ENCODE measurements around the gene NACC2.

Gene NACC2

DNA sequence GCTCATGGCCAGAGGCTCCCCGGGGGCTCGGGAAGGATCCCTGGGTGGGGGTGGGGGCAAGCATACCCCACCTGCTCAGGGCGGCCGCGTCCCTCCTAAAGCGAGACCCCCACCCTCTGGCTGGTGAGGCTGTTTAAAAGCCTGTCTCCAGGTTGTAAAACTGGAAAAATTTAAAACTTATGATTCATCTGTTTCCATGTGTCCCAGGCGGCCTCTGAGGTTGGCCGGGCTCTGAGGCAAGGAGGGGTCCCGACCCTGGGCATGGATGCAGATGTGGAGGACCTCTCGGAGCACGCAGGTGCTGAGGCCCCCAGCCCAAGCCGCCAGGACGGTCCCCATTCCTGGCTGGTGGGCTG, 47.7 kb upstream of the NACC2 start:
- peaks cover 2 to 56% (median 2%) of the 10 kb centered on the region in 3 experiments for H3K27me3 ChIP-seq (ENCODE audit: control insufficient read depth in 3 of 3, insufficient read depth in 3 of 3, low read depth in 1 of 3, low read length in 3 of 3)
- DNase-seq (ENCODE audit: low spot score), result no peak

DNA sequence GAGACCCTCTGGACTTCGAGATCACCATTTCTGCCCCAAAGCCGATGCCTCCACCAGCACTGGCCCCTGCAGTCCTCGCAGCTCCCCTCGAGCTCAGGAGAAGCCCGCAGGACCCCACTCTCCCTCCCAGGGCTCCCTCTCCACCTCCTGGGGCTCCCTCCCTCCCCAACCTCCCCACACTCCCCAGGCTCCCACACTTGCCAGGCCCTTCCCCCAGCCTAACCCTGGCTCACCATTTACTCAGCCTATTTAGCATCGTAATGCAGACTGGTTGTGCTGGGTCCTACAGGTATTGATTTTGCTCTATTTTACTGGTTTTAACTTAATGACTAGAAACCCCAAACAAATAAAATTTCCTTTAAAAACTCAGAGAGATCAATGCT, 47.3 kb upstream of the NACC2 start:
- H3K27ac ChIP-seq (replicated peaks; ENCODE audit: low read length), result no peak overlapping the region
- H3K18ac ChIP-seq (ENCODE audit: low read length), result no peak overlapping the region
- peak overlapping the region; percentile 60 for H3K9ac ChIP-seq (ENCODE audit: low read depth, low read length, poor library complexity)
- H2BK120ac ChIP-seq (ENCODE audit: low read depth, low read length), result no peak overlapping the region
- H3K14ac ChIP-seq (ENCODE audit: low read length), result no peak overlapping the region
- no peak overlapping the region for H3K4me2 ChIP-seq (ENCODE audit: insufficient read depth, low read length, poor library complexity, severe bottlenecking)
- no peak overlapping the region for H2BK5ac ChIP-seq (ENCODE audit: low read length)
- H4K91ac ChIP-seq (ENCODE audit: low read depth, low read length, poor library complexity), result no peak overlapping the region
- H3K79me1 ChIP-seq (ENCODE audit: low read depth, low read length), result peaks cover under 1% of the 10 kb centered on the region
- H3K36me3 ChIP-seq (replicated peaks in 1 of 2; ENCODE audit: control insufficient read depth in 2 of 2, insufficient read depth in 2 of 2, low read length in 2 of 2), result no peaks in the 10 kb centered on the region
- no peak overlapping the region for H3K23ac ChIP-seq (ENCODE audit: low read depth, low read length, poor library complexity)
- H2AK5ac ChIP-seq (ENCODE audit: low read depth, low read length), result peak overlapping the region; percentile 92
- WGBS, 2 donors (ENCODE audit: extremely low coverage in 2 of 2, insufficient read length in 2 of 2, insufficient replicate concordance in 1 of 2), result no CpG with 5 or more reads among the region's 6 CpGs
- peaks cover 2 to 56% (median 2%) of the 10 kb centered on the region in 3 experiments for H3K27me3 ChIP-seq (ENCODE audit: control insufficient read depth in 3 of 3, insufficient read depth in 3 of 3, low read depth in 1 of 3, low read length in 3 of 3)
- H3K4ac ChIP-seq (ENCODE audit: low read length), result no peak overlapping the region
- no peak overlapping the region for H2AFZ ChIP-seq (ENCODE audit: low read length)
- no peak for DNase-seq (ENCODE audit: low spot score)
- peak overlapping the region; percentile 73 for H2BK12ac ChIP-seq (ENCODE audit: low read length)
- H3K9me3 ChIP-seq (replicated peaks in 1 of 2; ENCODE audit: control insufficient read depth in 2 of 2, insufficient read depth in 1 of 2, low read depth in 1 of 2, low read length in 2 of 2), result peaks cover 0 to 4% of the 10 kb centered on the region in 2 donors
- no peak overlapping the region for H3K4me3 ChIP-seq (ENCODE audit: low read length in 2 of 2)
- H3K4me1 ChIP-seq (ENCODE audit: control insufficient read depth in 2 of 2, insufficient read depth in 1 of 2, low read depth in 1 of 2, low read length in 2 of 2), result peaks cover 3 to 4% of the 10 kb centered on the region in 2 donors
- peak overlapping the region; percentile 49 for H2BK15ac ChIP-seq (ENCODE audit: low read length)
- no peak overlapping the region for H4K8ac ChIP-seq (ENCODE audit: low read depth, low read length)

More for the DNA sequence above, 47.7 kb upstream of the NACC2 start:
- Histone ChIP-seq H3K4me2 (ENCODE audit: insufficient read depth, low read length, poor library complexity, severe bottlenecking) (no peak overlapping the region), H4K91ac (ENCODE audit: low read depth, low read length, poor library complexity) (no peak overlapping the region), H4K8ac (ENCODE audit: low read depth, low read length) (no peak overlapping the region), H3K14ac (ENCODE audit: low read length) (peak overlapping the region; percentile 56), H3K4ac (ENCODE audit: low read length) (no peak overlapping the region), H3K18ac (ENCODE audit: low read length) (peak overlapping the region; percentile 91), H3K4me3 (ENCODE audit: low read length in 2 of 2) (no peak overlapping the region), H3K27ac (replicated peaks; ENCODE audit: low read length) (no peak overlapping the region), H2BK12ac (ENCODE audit: low read length) (peak overlapping the region; percentile 58), H3K79me1 (ENCODE audit: low read depth, low read length) (peaks cover 1% of the 10 kb centered on the region), H2BK15ac (ENCODE audit: low read length) (peak overlapping the region; percentile 26), H2BK5ac (ENCODE audit: low read length) (no peak overlapping the region), H3K4me1 (ENCODE audit: control insufficient read depth in 2 of 2, insufficient read depth in 1 of 2, low read depth in 1 of 2, low read length in 2 of 2) (peaks cover 3 to 4% of the 10 kb centered on the region in 2 donors), H3K9me3 (replicated peaks in 1 of 2; ENCODE audit: control insufficient read depth in 2 of 2, insufficient read depth in 1 of 2, low read depth in 1 of 2, low read length in 2 of 2) (peaks cover 0 to 4% of the 10 kb centered on the region in 2 donors), H3K36me3 (replicated peaks in 1 of 2; ENCODE audit: control insufficient read depth in 2 of 2, insufficient read depth in 2 of 2, low read length in 2 of 2) (no peaks in the 10 kb centered on the region), H2AFZ (ENCODE audit: low read length) (no peak overlapping the region), H2AK5ac (ENCODE audit: low read depth, low read length) (peak overlapping the region; percentile 83), H3K23ac (ENCODE audit: low read depth, low read length, poor library complexity) (no peak overlapping the region), H3K9ac (ENCODE audit: low read depth, low read length, poor library complexity) (peak overlapping the region; percentile 70), H2BK120ac (ENCODE audit: low read depth, low read length) (no peak overlapping the region)
- no CpG with 5 or more reads among the region's 13 CpGs for whole genome bisulfite sequencing, 2 donors (ENCODE audit: extremely low coverage in 2 of 2, insufficient read length in 2 of 2, insufficient replicate concordance in 1 of 2)

DNA sequence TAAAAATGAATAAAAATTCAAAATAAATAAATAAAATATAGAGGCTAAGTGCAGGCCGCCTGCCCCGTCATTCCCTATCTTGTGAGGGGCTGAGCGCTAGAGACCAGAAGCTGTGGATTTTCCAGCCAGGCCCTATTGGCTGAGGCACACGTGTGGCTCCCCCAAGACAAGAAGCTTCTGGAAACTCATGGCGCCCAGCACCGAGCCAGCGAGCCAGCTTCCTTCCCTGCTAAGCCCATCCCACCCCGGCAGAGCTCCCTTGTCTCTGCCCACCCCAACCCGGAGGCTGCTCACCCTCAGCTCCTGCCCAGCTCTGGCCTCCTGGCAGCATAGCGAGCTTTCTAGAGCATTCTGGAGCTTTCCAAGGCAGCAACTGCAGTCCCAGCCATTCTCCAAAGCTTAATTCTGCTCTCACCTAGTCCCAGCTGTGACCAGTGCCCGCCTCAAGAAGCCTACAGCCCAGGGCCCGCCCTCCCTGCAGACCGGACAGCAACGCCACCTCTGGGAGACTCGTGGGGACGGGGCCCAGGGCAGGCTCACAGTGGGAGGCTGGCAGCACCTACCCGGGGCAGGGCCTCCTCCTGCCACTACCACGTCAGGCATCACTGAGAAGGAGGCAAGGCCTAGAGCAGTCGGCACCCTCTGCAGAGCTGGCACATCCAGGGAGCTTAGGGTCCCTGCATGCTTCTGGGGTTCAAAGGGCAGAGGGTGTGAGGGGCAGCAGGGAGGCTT, 46.8 kb upstream of the NACC2 start:
- H2BK12ac ChIP-seq (ENCODE audit: low read length), result peak overlapping the region; percentile 73
- H3K4me2 ChIP-seq (ENCODE audit: insufficient read depth, low read length, poor library complexity, severe bottlenecking), result no peak overlapping the region
- DNase-seq (ENCODE audit: low spot score), result no peak
- peak overlapping the region; percentile 65 for H3K23ac ChIP-seq (ENCODE audit: low read depth, low read length, poor library complexity)
- peaks cover 3 to 4% of the 10 kb centered on the region in 2 donors for H3K4me1 ChIP-seq (ENCODE audit: control insufficient read depth in 2 of 2, insufficient read depth in 1 of 2, low read depth in 1 of 2, low read length in 2 of 2)
- H2AK5ac ChIP-seq (ENCODE audit: low read depth, low read length), result peak overlapping the region; percentile 92
- no peak overlapping the region for H3K14ac ChIP-seq (ENCODE audit: low read length)
- H3K9me3 ChIP-seq (replicated peaks in 1 of 2; ENCODE audit: control insufficient read depth in 2 of 2, insufficient read depth in 1 of 2, low read depth in 1 of 2, low read length in 2 of 2), result peaks cover 0 to 4% of the 10 kb centered on the region in 2 donors
- no peak overlapping the region for H2BK5ac ChIP-seq (ENCODE audit: low read length)
- H3K9ac ChIP-seq (ENCODE audit: low read depth, low read length, poor library complexity), result peak overlapping the region; percentile 60
- no peak overlapping the region for H2AFZ ChIP-seq (ENCODE audit: low read length)
- H4K8ac ChIP-seq (ENCODE audit: low read depth, low read length), result no peak overlapping the region
- H2BK15ac ChIP-seq (ENCODE audit: low read length), result peak overlapping the region; percentile 49
- H3K4me3 ChIP-seq (ENCODE audit: low read length in 2 of 2), result no peak overlapping the region
- no peak overlapping the region for H4K91ac ChIP-seq (ENCODE audit: low read depth, low read length, poor library complexity)
- H3K27ac ChIP-seq (replicated peaks; ENCODE audit: low read length), result no peak overlapping the region
- peak overlapping the region; percentile 38 for H3K18ac ChIP-seq (ENCODE audit: low read length)
- no peaks in the 10 kb centered on the region for H3K36me3 ChIP-seq (replicated peaks in 1 of 2; ENCODE audit: control insufficient read depth in 2 of 2, insufficient read depth in 2 of 2, low read length in 2 of 2)
- whole genome bisulfite sequencing, 2 donors (ENCODE audit: extremely low coverage in 2 of 2, insufficient read length in 2 of 2, insufficient replicate concordance in 1 of 2), result no CpG with 5 or more reads among the region's 19 CpGs
- no peak overlapping the region for H2BK120ac ChIP-seq (ENCODE audit: low read depth, low read length)
- no peaks in the 10 kb centered on the region for H3K79me1 ChIP-seq (ENCODE audit: low read depth, low read length)
- no peak overlapping the region for H3K4ac ChIP-seq (ENCODE audit: low read length)
- peaks cover 2 to 56% (median 2%) of the 10 kb centered on the region in 3 experiments for H3K27me3 ChIP-seq (ENCODE audit: control insufficient read depth in 3 of 3, insufficient read depth in 3 of 3, low read depth in 1 of 3, low read length in 3 of 3)

DNA sequence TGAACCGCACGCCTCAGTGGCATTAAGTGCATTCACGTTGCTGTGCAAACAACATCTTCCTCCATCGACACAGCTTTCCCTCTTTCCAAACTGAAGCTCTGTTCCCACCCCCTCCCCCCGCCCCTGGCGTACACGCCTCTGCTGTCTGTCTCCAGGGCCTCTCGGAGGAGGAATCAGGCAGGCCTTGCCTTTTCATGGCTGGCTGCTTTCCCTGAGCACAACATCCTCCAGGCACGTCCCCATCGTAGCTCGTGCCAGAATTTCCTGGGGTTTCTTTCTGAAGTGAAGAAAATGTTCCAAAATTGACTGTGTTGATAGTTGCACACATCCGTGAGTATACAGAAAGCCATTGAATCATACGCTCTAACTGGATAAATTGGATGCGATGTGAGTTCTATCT, 45.9 kb upstream of the NACC2 start:
- Histone ChIP-seq H3K14ac (ENCODE audit: low read length) (no peak overlapping the region), H4K8ac (ENCODE audit: low read depth, low read length) (no peak overlapping the region), H3K4me1 (ENCODE audit: control insufficient read depth in 2 of 2, insufficient read depth in 1 of 2, low read depth in 1 of 2, low read length in 2 of 2) (peaks cover 2 to 3% of the 10 kb centered on the region in 2 donors), H3K9me3 (replicated peaks in 1 of 2; ENCODE audit: control insufficient read depth in 2 of 2, insufficient read depth in 1 of 2, low read depth in 1 of 2, low read length in 2 of 2) (no peaks in the 10 kb centered on the region), H3K27me3 (ENCODE audit: control insufficient read depth in 3 of 3, insufficient read depth in 3 of 3, low read depth in 1 of 3, low read length in 3 of 3) (peaks cover 0 to 57% (median 0%) of the 10 kb centered on the region in 3 experiments), H2AK5ac (ENCODE audit: low read depth, low read length) (no peak overlapping the region), H3K9ac (ENCODE audit: low read depth, low read length, poor library complexity) (no peak overlapping the region), H2BK15ac (ENCODE audit: low read length) (no peak overlapping the region), H2BK5ac (ENCODE audit: low read length) (no peak overlapping the region), H2BK12ac (ENCODE audit: low read length) (no peak overlapping the region), H2BK120ac (ENCODE audit: low read depth, low read length) (no peak overlapping the region), H3K79me1 (ENCODE audit: low read depth, low read length) (no peaks in the 10 kb centered on the region), H3K36me3 (replicated peaks in 1 of 2; ENCODE audit: control insufficient read depth in 2 of 2, insufficient read depth in 2 of 2, low read length in 2 of 2) (no peaks in the 10 kb centered on the region), H4K91ac (ENCODE audit: low read depth, low read length, poor library complexity) (no peak overlapping the region), H3K27ac (replicated peaks; ENCODE audit: low read length) (no peak overlapping the region), H3K23ac (ENCODE audit: low read depth, low read length, poor library complexity) (no peak overlapping the region), H3K18ac (ENCODE audit: low read length) (peak overlapping the region; percentile 38), H3K4me2 (ENCODE audit: insufficient read depth, low read length, poor library complexity, severe bottlenecking) (no peak overlapping the region), H2AFZ (ENCODE audit: low read length) (no peak overlapping the region), H3K4me3 (ENCODE audit: low read length in 2 of 2) (no peak overlapping the region), H3K4ac (ENCODE audit: low read length) (no peak overlapping the region)
- WGBS, 2 donors (ENCODE audit: extremely low coverage in 2 of 2, insufficient read length in 2 of 2, insufficient replicate concordance in 1 of 2), result no CpG with 5 or more reads among the region's 14 CpGs
- DNase-seq (ENCODE audit: low spot score), result no peak

All from neuronal stem cell (in vitro differentiated cells).